Cardiac fibroblast (primary cell): ENCODE results near the gene MYLIP.

Source experiments
- DNase-seq, 2 donors: peaks; one replicate each; pipeline versions ENCODE4 v3.0.0 to v3.0.0-alpha.2; 2010; ENCODE audit warnings: low read depth in 2 of 2
- H3K4me3 ChIP-seq, 2 donors: replicated peaks in 1 of 2; 1 replicate in 1 of 2; 2 replicates in 1 of 2; pipeline ENCODE4 v1.5.1; 2011; ENCODE audit warnings: low read depth in 2 of 2, low read length in 2 of 2, mild to moderate bottlenecking in 2 of 2, moderate library complexity in 1 of 2
- TF ChIP-seq, protein P1 (sequence below): IDR thresholded peaks from one replicate; pipeline ENCODE4 v1.5.1; 2011; ENCODE audit warnings: low read depth, mild to moderate bottlenecking, low read length, inconsistent platforms

MYLIP gene

GRCh38 chr6:16136621-16137450 lies 8.0 kb downstream of the MYLIP start:
- TF ChIP-seq, protein P1, sequence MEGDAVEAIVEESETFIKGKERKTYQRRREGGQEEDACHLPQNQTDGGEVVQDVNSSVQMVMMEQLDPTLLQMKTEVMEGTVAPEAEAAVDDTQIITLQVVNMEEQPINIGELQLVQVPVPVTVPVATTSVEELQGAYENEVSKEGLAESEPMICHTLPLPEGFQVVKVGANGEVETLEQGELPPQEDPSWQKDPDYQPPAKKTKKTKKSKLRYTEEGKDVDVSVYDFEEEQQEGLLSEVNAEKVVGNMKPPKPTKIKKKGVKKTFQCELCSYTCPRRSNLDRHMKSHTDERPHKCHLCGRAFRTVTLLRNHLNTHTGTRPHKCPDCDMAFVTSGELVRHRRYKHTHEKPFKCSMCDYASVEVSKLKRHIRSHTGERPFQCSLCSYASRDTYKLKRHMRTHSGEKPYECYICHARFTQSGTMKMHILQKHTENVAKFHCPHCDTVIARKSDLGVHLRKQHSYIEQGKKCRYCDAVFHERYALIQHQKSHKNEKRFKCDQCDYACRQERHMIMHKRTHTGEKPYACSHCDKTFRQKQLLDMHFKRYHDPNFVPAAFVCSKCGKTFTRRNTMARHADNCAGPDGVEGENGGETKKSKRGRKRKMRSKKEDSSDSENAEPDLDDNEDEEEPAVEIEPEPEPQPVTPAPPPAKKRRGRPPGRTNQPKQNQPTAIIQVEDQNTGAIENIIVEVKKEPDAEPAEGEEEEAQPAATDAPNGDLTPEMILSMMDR = no peak
- DNase-seq = peak; percentile 65 to 77
- H3K4me3 ChIP-seq = no peak overlapping the region

- H3K4me3 ChIP-seq = no peak overlapping the region
- TF ChIP-seq, protein P1 = no peak
- DNase-seq = no peak
These were observed 8.5 kb downstream of the MYLIP start for GRCh38 chr6:16137451-16137801.

GRCh38 chr6:16139556-16139955 lies 10.7 kb downstream of the MYLIP start:
- H3K4me3 ChIP-seq = no peak overlapping the region
- no peak for DNase-seq
- TF ChIP-seq, protein P1 = no peak

GRCh38 chr6:16140607-16141006 lies 11.7 kb downstream of the MYLIP start:
- no peak overlapping the region for H3K4me3 ChIP-seq
- no peak for DNase-seq

GRCh38 chr6:16141514-16141913 lies 12.6 kb downstream of the MYLIP start:
- no peak for DNase-seq
- no peak overlapping the region for H3K4me3 ChIP-seq
- TF ChIP-seq, protein P1 = no peak

More at GRCh38 chr6:16140607-16141006, 11.7 kb downstream of the MYLIP start:
- TF ChIP-seq, protein P1 = no peak

DNA sequence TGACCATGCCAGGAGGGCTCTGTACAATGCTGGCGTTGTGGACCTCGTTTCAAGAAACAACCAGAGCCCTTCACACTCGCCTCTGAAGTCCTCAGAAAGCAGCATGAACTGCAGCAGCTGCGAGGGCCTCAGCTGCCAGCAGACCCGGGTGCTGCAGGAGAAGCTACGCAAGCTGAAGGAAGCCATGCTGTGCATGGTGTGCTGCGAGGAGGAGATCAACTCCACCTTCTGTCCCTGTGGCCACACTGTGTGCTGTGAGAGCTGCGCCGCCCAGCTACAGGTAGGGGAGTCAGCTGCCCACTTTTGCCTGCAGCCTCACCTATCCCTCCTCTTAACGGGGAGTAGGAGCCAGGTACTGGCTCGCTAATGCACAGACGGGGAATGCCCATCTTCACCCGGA lies 16.2 kb downstream of the MYLIP start:
- TF ChIP-seq, protein P1 = no peak
- DNase-seq = no peak
- H3K4me3 ChIP-seq = no peak overlapping the region

DNA sequence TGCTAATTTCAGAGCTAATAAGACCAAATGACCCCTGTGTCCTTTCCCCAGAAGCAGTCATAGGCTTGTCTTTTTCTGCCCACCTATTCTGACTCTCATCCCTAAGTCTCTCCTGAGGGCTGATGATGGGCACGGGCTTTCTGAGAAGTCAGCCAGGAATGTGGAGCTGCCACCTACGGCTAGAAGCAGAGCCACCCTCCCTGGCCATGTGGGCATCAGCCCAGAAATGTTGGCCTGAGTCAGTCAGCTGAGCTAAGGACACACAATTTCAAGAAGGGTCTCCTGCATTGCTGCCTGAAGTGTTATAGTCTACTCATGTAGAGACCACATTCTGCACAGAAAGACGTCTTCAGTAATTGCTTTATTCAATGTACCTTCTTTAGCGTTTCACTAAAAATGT lies 17.1 kb downstream of the MYLIP start:
- no peak for DNase-seq
- H3K4me3 ChIP-seq = no peak overlapping the region
- TF ChIP-seq, protein P1 = no peak
